Kidney tubule cell (primary cell): Measurements from ENCODE around the gene NME3.
"Not testable (repeated sequence)": the region's sequence is repeated elsewhere in the genome, so short reads cannot be mapped to it uniquely, and the experiment has no call there.

ENCODE experiments used
- DNase-seq: peaks from one replicate; pipeline ENCODE4 v3.0.0-alpha.2; 2018; ENCODE audit warnings: low spot score

NME3 gene

GRCh38 chr16:1771188-1771863 lies at the start of gene NME3:
Gene NME3 (minus strand): TSS chr16:1771543. CDS start chr16:1771534, 9 bp downstream.
- peak; percentile 62 for DNase-seq

GRCh38 chr16:1820946-1821290 lies 49.6 kb upstream of the NME3 start:
- DNase-seq = no peak

- DNase-seq = no peak
Measured at GRCh38 chr16:1820096-1820945, 49.0 kb upstream of the NME3 start.

GRCh38 chr16:1819611-1820010 lies 48.3 kb upstream of the NME3 start:
- DNase-seq = no peak

GRCh38 chr16:1818873-1819525 lies 47.7 kb upstream of the NME3 start:
- DNase-seq = no peak

- DNase-seq = no peak
Measured at GRCh38 chr16:1818204-1818872, 47.0 kb upstream of the NME3 start.

- DNase-seq = no peak
Measured at GRCh38 chr16:1817716-1818115, 46.4 kb upstream of the NME3 start.

- DNase-seq = no peak
Measured at GRCh38 chr16:1817276-1817589, 45.9 kb upstream of the NME3 start.

- DNase-seq = no peak
Measured at GRCh38 chr16:1816396-1817275, 45.3 kb upstream of the NME3 start.

- no peak for DNase-seq
Measured at GRCh38 chr16:1815461-1815860, 44.1 kb upstream of the NME3 start.

GRCh38 chr16:1812732-1813163 lies 41.4 kb upstream of the NME3 start:
- peak; percentile 58 for DNase-seq

GRCh38 chr16:1810536-1810935 lies 39.2 kb upstream of the NME3 start:
- no peak for DNase-seq

- DNase-seq = no peak
Measured at GRCh38 chr16:1810106-1810505, 38.8 kb upstream of the NME3 start.

- no peak for DNase-seq
Measured at GRCh38 chr16:1809281-1809801, 38.0 kb upstream of the NME3 start.

GRCh38 chr16:1808691-1809090 lies 37.3 kb upstream of the NME3 start:
- DNase-seq = no peak

GRCh38 chr16:1807626-1808025 lies 36.3 kb upstream of the NME3 start:
- no peak for DNase-seq

GRCh38 chr16:1800701-1801100 lies 29.4 kb upstream of the NME3 start:
- no peak for DNase-seq

- not testable (repeated sequence) for DNase-seq
Measured at GRCh38 chr16:1799263-1799662, 27.9 kb upstream of the NME3 start.

- no peak for DNase-seq
Measured at GRCh38 chr16:1794908-1795666, 23.7 kb upstream of the NME3 start.

GRCh38 chr16:1794221-1794871 lies 23.0 kb upstream of the NME3 start:
- DNase-seq = no peak
